ENCODE data around the gene PDE3B.

PDE3B gene

GRCh38 chr11:14892036-14892556 is 248.5 kb downstream of the PDE3B start, which contains the start of gene CYP2R1:
Gene CYP2R1, minus strand, starts transcription at chr11:14892231. Its CDS starts 26 bp downstream, at chr11:14892205.
- DNase-seq: peak; percentile 86

DNA sequence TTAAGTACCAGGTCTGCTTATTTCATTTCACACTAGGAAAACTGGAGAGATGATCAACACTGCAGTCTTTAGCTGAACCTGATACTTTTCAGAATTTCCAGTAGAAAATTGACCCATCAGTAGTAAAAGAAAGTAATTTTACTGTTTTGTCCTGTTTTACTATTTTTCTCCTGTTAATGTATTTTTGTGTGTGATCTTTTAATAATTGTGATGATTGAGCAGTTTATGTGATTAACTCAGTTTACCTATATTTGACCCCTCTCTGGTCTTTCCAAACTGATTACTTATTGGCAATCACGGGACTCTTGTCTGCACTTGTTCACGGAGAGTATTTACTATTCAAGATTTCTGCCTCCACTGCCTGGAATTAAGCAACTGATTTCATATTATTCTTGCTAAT is 249.0 kb downstream of the PDE3B start:
- DNase-seq: no peak

DNA sequence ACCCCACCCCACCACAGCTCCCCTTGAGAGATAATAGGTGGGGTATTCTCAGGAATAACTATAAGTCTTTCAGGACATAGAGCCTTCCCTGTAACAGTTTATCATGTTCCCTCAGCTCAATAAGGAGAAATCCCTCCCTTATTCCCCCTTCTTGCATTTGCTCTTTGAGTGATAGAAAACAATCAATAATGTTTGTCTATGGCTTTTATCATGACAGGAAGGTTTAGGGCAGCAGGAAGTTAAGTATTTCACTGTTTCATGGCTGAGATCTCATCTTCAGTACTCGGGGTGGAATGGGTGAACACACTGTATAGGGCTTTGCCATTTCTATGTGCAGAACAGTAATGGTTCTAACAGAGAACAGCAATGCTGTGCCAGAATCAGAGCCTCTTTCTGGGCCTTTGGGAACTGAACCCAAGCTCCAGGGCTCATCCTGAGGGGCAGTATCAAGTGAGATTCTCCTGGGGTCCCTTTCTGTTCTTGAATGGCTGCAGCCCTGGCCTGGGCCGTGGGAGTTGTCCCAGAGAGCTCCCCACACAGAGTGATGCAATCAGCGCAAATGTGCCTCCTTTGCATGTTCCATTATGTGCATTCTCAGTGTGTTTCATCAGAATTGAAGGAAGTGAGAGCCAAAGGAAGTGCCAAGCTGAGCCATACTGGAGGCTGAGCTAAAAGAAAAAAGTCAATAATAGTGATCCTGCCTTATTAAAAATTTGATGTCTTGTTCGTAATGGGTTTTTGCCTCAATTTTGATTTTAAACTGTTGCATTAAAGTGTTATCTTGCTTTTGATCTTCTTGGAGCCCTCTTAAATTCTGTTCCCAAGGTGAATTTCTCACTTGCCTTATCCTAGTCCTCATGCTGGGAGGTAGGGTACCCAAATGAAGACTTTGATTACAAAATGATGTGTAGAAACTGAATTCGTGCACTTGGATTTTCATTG is 251.3 kb downstream of the PDE3B start:
- no peak for DNase-seq

DNA sequence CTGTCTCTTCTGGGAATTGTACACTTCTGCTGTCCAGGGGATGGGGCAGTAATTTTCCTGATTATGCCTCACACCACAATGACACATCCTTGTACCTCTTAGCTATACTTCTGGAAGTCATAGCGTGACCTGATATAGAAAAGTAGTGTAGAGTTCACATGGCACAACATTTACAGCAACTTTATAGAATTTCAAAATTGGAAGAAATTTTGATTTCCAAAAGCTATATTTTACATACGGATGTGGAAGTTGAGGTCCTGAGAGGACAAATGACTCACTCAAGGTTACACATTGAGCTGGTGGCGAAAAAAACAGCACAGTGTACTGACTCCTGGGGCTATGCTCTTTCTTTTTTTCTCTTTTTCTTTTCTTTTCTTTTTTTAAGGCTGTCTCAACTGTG is 254.8 kb downstream of the PDE3B start:
- DNase-seq: no peak

- no peak for DNase-seq
Observed at GRCh38 chr11:14898906-14899305, 255.3 kb downstream of the PDE3B start.

DNA sequence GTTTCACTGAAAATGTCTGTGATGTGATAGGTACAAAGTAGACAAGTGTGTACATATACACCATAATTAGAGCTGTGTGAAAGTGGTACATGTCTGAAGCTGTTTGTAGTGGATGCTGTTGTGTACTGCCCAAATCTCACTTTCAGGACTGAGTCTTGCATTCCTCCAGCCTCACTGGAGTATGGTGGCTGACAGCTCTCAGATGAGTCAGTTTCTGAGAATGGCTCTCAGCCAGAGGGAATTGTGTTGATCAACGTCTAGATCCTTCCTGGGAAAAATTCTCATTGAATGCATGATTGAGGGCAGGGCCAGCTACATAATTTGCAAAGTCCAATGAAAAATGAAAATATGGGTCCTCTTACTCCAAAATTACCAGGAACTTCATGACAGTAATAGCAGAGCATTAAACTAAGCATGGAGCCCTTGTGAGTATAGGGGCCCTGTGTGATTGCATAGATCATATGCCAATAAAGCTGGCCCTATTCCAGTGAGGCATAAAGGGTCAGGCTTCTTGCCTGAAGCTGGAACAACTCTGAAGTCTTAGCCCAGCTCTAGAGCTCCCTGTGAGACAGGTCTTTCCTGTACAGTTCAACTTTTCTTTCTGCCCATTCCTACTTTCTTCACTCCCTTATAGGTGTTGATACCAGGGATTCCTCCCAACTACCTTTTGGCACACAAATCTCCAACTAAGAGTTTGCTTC is 259.2 kb downstream of the PDE3B start:
- no peak for DNase-seq

DNA sequence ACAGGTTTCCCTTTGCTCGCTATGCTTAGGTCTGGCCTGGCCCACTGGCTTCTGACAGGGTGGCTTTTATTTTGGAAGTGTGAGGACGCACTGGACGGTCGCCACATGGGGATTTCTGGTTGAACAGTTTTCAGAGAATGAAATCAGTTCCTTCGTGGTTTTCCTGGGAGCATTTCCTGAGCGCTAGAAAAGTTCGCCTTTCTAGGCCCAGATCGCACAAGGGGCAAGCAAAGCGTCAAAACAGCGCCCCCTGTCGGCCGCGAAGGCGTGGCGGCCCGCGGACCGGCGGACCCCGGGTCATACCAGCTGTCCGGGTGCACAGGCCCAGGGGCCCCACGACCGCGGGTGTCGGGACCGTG is 261.1 kb downstream of the PDE3B start:
- DNase-seq: no peak

DNA sequence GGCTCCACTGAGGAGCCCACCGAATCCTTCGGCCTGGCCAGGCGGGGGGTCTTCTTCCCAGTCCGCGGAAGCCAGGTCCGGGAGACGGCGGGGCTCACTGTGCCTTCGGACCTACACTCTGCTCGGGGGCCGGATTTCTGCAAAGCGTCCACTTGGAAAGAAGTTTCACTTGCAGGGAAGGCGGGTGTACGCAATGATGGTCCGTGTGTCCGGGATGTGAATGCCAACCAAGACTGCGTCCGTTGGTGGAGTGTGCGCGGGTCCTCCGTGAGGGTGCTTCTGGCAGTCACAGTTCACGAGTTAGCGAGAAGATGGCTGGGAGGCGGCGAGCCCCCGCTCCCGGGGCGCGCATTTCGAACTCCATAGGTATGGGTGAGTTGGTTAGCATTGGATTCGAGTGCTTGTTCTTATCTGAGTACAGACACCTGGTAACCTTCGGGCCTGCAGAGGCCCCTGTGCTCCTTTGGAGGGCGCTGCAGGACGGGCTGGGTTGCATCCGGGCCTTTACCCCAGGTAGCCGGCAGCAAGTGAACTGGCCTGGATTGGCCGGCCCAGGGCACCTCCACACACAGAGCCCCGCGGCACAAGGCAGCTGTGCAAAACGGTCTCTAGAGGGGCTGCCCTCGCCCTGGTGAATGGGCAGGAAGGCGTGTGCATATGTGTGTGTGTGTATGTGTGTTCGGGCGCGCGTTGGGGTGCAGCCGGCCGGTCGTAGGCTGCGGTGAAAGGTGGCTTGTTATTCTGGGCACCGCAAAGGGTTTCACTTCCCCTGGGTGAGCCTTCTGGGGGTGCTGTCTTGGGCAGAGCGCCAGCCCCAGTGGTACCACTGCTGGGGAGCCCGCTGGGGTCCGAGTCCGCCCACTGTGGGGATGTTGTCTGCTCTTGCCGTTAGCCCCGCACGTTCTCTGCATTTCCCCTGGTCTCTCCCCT is 261.8 kb downstream of the PDE3B start:
- DNase-seq: no peak

- DNase-seq: no peak
Observed at GRCh38 chr11:14906578-14906977, 263.0 kb downstream of the PDE3B start.

GRCh38 chr11:14906993-14907392 is 263.4 kb downstream of the PDE3B start:
- DNase-seq: no peak

DNA sequence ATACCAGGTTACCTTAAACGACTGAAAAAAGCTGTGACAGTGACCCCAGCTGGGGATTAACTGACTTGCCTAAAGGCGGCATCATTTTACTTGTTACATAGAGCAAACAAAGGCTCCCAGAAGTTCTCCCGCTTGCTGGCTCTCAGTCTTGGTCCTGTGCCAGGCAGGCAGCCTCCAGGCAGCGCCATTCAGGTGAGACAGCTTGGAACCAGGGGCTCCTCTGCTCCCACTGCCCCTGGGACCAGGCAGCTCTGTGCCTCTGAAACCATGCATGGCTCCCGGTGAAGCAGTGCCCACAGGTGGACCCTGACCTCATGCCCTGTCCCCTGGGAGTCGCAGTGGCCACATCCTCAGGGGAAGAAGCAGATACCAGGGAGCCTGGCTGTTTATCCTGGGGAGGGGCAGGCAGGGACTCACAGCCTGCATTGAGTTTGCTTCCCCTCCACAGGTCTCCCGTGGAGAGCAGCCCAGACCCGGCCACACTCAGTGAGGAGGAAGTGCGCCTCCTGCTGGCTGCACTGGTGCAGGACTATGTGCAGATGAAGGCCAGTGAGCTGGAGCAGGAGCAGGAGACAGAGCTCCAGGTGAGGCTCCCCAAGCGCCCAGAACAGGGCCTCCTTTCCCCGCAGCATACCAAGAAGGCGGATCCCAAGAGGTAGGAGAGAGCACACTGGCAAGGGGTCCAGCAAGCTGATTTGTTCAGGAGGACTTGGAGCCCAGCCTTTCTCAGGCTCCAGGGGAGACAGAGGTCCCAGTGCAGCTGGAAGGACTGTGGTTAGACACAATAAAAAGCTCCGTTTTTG is 264.0 kb downstream of the PDE3B start:
- peak; percentile 54 for DNase-seq

- peak; percentile 64 for DNase-seq
Observed at GRCh38 chr11:14908214-14908880, 264.7 kb downstream of the PDE3B start.

GRCh38 chr11:14914536-14914935 is 270.9 kb downstream of the PDE3B start:
- no peak for DNase-seq

- no peak for DNase-seq
Observed at GRCh38 chr11:14916403-14916802, 272.8 kb downstream of the PDE3B start.
